Testis (tissue), 2 donors: Measurements from ENCODE around the gene ARFGEF3.

ENCODE experiments used
- CTCF ChIP-seq, 3 experiments: fragments of 450-650 bp in 2 of 3; fragments of 200-600 bp in 1 of 3; sonication (generic) in 1 of 3; IDR thresholded peaks; one replicate each; pipeline ENCODE4 v1.5.1; 2016 to 2019; ENCODE audit warnings: antibody characterized with exemption in 3 of 3, mild to moderate bottlenecking in 2 of 3, moderate library complexity in 1 of 3
- POLR2A ChIP-seq: fragments of 450-650 bp; IDR thresholded peaks from one replicate; pipeline ENCODE4 v1.6.1; 2017; ENCODE audit warnings: antibody characterized with exemption, mild to moderate bottlenecking, moderate library complexity

GRCh38 chr6:138272533-138273315, 111.0 kb downstream of the ARFGEF3 start:
- no peak for TF ChIP-seq POLR2A
- no peak for TF ChIP-seq CTCF (IDR thresholded peaks at IDR 0.05)
